ENCODE data around the gene HOXA13.

The HOXA13 gene

DNA sequence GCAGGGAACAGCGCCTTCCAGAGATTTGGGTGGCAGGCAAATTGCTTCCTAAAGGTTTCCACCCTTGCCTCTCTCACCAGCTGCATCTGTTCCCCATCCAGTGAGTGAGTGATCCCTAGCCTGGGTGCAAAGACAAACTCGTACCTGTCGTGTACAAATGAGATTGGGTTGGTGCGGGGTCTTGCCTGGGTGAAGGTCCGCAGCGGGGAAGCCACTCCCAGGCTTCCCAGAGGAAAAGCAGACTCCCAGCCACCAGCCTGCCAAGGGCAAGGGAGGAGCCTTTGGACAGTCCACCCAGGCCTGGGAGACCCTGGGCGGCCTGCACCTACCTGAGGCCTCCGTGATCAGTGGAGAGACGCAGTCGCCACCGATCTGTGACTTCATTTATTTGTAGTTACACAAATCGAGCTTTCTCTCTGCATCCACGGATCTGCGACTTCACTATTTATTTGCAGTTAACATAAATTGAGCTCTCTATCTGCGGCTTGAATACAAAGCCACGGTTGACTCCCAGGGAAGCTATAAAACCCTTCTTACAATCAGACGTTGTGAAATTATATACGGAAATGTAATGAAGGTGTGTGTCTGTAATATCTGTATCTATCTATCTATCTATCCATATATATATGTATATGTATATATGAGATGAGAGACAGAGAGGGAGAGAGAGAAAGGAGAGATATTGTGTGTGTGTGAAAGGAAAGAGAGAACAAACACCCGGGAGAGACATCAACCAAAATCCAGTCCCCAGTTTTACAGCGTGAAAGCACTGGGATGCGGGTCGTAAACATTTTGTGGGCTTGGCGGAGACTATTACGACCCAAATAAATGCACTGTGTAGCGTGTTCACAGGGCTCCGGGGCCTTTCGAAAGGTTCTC is 40.4 kb downstream of the HOXA13 start:
- DNase-seq (ENCODE audit: low read depth in 1 of 2, low spot score in 1 of 2), result no peak

DNA sequence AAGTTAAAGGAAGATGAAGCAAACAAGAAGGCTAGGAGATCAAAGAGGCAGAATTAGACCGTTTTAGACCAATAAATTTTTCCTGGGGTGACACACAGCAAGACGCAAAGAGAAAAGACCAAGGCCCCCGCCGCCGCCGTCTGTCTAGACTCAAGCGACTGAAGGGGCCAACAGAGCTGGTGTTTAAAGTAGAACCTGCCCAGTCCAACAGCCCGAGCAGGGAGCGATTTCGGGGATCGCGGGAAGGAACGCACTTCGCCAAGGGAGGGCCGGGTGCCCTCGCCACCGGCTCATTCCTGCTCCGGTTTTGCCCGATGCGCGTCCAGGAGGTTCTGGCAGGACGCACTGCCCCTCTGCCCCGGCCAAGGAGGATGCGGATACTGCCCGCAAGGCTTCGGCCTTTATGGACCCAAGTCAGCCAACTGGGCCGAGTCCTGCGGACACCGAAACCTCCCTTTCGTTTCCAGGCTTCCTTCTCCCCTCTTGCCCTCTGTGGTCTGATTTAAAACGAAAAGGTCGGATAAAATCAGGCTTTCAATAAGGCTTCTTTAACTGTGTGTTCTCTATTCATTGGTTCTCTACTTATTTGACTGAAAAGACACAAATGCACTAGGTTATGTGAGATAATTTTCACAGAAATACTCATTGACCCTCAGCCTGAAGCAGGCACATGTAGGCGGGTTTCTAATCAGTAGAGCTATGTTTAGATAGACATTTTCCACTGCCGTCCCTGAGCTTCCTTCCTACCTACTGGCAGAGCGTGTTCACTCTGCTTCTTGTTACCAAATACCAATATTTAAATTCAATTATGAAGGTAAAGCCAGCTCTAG is 41.2 kb downstream of the HOXA13 start:
- no peak for DNase-seq (ENCODE audit: low read depth in 1 of 2, low spot score in 1 of 2)

DNA sequence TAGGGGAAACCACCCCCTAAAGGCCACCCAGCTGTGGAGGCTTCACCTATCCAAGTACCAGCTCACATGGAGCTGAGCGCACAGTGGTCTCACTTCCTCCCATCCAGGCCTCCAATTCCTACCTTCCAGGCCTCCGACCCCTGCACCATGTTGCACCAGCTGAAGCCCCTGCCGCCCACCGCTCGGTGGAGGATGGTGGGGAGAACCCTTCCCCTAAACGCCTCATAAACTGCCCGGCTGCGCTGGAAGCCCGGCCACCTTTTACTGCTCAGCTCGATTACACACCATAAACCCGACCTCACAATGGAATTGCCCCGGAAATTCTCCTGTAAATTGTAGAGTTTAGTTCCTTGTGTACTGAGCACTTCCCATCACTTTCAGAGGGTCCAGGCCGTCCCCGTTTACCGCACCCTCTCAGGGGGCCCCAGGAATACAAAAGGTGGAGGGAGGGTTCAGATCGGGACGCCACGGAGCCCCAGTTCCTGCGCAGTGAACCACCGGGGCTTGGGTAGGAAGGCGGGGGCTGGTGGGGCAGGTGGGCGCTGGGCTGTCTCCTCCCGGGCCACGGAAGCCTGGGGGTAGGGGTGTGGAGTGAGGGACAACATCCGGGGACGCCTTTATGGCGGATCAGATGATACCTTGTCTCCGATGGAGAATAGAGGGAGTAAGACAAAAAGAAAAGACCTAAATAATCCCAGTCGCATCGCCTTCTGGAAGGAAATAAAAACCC is 42.0 kb downstream of the HOXA13 start:
- DNase-seq (ENCODE audit: low read depth in 1 of 2, low spot score in 1 of 2), result no peak

DNA sequence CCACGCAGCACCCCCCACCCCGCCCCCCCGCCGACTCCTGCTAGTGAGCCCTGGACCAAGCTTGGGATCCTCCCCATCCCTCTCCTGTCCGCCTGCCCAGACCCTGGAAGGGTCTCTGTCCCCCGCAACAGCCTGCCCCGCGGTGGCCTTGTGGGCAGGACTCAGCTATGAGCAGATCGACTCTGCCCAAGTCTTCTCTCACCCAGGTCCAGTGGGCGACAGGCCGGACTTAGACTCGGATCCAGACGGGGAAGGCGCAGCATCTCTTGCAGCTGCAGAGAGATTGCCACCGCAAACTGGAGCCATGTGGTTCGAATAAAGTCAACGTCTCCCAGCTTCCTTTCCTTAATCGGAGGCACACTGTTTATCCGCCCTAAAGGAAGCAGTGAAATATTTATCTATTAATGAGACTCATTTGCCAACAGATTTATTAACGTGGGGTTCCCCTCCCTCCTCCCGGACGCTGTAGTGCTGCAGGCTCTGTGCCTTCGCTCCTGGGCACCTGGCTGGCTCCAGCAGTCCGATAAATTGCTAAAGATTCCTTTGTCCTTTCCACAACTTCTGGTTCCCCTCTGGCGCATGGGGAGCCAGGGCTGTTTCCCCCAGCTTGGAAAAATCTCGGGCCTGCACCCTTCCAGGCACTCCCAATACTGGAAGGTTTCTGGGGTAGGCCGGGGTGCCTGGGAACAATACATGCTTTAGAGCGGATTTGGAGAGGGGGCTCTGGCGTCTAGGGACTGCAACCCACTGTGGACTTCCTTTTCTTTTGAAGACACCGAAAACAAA is 42.8 kb downstream of the HOXA13 start:
- DNase-seq (ENCODE audit: low read depth in 1 of 2, low spot score in 1 of 2), result no peak

DNA sequence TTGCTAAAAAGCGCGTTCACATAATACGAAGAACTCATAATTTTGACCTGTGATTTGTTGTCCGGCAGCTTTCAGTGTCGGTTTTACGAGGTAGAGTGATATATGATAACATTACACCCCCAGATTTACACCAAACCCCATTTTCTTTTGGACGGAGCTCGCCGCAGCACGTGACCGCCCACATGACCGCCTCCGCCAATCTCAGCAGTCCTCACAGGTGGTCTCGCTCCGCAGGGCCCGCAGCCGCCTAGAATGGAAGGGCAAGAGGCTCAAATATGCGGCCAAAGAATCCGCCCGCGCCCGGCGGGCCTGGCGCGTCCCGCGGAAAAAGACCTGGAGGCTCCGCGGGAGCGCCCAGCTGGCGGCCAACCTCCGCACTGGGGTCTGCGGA is 43.4 kb downstream of the HOXA13 start, which contains the start of gene HOXA7:
HOXA7 (minus strand) TSS at position 168 of the 391 bp plus-strand sequence; CDS start at position 38, 130 bp downstream.
- no peak for DNase-seq (ENCODE audit: low read depth in 1 of 2, low spot score in 1 of 2)

DNA sequence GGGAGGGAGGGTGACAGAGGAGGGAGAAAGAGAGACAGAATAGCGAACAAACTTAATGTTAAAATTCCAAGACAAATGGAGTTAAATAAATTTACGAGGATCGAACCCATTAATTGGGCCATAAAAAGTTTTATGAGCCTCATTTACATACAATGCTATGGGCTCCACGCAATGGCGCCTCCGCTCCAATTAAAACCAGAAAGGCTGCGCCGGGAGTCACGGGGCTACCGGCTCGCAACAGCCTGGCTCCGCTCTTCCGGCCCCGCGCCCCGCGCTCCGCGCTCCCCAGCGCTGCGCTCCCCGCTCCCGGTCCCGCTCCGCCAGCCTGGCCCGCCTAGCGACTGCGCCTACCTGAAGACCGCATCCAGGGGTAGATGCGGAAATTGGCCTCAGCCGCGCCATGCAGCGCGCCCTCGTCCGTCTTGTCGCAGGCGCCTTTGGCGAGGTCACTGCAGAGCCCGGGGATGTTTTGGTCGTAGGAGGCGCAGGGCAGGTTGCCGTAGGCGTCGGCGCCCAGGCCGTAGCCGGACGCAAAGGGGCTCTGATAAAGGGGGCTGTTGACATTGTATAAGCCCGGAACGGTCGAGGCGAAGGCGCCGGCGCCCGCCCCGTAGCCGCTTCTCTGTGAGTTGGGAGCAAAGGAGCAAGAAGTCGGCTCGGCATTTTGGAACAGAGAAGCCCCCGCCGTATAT is 43.9 kb downstream of the HOXA13 start:
- DNase-seq (ENCODE audit: low read depth in 1 of 2, low spot score in 1 of 2), result no peak

DNA sequence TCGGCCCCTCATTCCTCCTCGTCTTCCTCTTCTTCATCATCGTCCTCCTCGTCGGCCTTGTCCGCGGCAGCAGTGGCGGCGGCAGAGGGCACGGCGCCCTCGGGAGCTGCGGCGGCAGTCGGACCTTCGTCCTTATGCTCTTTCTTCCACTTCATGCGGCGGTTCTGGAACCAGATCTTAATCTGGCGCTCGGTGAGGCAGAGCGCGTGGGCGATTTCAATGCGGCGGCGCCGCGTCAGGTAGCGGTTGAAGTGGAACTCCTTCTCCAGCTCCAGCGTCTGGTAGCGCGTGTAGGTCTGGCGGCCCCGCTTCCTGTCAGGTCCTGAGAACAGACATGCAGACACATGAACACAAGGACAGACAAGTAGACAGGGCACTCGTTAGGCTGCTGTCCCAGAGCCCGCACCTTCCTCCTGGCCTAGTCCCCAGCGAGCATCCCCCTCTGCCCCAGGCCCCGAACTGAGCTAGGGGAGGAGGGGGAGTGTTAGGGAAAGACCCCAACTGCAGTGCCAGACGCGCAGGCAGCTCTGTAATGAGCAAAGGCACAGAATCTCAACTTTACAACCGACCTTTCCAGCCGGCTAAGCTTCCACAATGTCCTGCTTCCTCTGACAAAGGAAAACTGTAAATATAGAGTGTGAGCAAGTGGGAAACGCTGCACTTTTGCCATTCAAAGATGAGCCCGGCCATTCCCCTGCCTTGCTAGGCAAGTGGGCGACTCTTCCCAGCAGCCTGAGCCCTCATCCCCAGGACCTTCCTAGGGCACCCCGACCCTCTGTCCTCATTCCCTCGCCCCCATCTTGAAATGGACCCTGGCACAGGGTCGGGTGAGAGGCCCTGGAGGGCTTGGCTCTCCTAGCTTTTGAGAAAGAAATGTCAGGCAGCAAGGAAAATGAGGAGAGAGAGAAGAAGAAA is 44.7 kb downstream of the HOXA13 start:
- DNase-seq (ENCODE audit: low read depth in 1 of 2, low spot score in 1 of 2), result no peak

DNA sequence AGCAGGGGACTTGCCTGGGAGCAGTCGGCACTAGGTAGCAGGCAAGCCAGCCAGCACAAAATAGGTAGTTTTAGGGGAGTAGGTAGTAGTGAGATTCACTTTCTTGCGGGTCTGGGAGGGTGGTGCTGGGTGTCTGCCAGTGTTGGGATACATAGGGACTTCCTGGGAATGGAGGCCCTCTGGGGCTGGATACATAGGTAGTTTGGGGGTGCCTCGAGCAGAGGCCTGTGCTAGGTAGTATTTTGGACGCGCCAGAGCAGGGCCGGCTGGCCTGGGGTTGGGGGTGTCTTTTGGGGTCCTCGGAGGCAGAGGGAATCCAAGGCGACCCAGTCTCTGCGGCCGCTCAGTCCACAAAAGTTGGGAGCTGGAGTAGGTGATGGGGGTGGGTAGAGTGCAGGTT is 45.5 kb downstream of the HOXA13 start:
- DNase-seq (ENCODE audit: low read depth in 1 of 2, low spot score in 1 of 2), result no peak

DNA sequence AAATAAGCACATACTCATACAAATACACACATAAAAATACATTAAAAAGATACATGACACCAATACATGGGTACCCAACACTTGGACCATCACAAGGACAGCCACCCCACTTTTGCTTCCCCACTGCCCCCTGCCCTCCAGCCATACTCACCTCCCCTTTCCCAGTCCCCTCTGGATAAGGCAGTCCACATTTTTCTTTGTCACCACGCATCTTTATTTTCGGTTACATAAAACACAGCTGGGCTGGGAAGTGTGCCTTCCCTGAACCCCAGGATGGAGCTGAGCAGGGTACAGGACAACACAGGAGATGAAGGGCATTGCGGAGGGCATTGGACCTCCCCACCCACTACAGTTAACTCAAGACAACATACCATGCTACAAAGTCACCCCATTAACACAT is 46.4 kb downstream of the HOXA13 start:
- no peak for DNase-seq (ENCODE audit: low read depth in 1 of 2, low spot score in 1 of 2)

DNA sequence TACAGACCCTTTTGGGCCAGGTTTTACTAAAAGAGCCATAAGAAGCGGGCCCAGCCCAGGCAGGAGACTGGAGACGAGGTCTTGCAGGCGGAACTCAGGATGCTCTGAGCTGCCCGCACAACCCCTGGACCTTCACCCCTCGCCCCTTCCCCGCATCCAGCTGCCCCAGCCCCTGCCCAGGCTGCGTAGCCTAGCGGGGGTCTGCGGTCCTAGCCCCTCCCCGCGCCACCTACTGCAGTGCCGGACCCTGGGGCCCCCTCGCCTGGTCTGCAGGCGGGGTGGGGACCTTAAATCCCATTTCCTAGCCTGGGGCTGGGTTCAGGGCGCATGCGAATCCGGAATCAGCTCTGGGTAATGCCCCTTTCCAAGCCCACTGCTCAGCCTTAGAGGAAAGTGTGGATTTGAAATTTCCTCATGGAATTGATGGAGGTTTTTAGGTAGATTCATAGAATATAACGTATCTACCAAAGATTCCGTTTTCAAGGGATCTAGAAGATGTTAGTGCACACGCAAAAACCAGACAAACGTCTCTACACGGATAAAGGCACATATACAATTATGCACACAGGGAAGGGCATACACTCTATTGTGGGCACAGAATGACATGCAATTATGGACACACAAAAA is 47.0 kb downstream of the HOXA13 start:
- no peak for DNase-seq (ENCODE audit: low read depth in 1 of 2, low spot score in 1 of 2)

DNA sequence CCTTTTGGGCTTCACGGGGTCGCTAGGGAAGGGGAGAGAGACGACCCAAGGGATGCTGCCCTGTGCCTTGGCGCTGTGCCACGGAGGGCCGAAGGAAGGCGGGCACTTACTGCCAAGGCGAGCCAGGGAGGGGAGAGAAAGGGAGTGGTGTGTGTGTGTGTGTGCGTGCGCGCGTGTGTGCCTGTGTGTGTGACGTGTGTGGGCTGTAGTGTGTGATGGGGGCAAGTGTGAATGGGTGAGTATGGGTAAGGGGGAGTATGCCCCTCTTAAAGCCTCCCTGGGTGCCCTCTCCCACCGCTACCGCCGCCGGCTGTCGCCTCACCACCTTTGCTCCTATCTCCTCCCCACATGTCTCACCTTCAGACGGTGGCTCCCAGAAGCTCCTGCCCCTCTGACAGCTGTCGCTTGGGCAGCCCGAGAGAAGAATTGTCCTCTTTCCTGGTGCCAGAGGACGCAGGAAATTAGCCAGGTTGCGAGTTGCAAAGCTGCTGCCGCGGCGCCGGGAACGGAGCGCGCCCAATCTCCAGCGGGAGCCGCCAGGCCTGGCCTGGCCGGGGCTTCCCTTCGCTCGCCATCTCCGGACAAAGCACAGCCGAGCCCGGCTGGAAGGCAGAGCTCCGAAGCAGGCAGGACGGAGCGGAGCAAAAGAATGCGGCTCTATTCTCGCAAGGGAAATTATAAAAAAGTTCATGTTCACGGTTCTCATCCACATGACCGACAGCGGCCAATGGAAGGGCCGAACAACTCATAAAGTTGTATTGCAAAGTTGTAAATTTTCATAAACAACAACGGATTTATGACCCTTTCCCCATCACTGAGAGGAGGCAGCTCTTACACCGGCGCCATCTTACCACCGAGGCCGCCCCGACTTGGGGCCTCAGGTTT is 47.7 kb downstream of the HOXA13 start, which contains the start of gene HOXA3:
HOXA3 (minus strand) TSS at position 653 of the 885 bp plus-strand sequence. CDS start 41,943 bp downstream, outside the sequence.
- no peak for DNase-seq (ENCODE audit: low read depth in 1 of 2, low spot score in 1 of 2)

DNA sequence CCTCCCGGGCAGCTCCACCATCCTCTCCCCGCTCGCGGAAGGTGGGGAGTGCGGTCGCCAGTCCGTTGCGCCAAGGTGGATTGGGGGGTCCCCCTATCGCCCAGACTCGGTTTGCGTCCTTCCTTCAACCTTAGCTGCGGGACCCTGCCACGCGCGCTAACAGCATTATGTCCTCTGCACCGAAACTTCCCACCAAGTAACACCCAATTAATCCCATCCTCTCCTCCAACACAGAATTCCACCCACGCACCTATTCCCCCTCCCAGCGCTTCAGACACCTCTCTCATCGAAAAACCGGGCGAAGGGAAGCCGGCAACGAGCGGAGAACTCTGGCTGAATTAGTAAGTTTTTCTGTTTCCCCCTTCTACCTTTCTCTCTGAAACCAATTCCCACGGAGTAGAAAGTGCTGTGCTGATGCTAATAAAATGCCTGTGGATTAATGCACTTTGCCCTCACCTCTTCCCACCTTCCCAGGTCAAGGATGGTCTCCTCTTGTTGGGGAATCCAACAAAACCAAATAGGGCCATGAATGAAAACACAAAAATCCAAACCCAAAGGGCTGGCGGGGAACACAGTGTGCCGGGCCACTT is 48.5 kb downstream of the HOXA13 start:
- DNase-seq (ENCODE audit: low read depth in 1 of 2, low spot score in 1 of 2), result no peak

DNA sequence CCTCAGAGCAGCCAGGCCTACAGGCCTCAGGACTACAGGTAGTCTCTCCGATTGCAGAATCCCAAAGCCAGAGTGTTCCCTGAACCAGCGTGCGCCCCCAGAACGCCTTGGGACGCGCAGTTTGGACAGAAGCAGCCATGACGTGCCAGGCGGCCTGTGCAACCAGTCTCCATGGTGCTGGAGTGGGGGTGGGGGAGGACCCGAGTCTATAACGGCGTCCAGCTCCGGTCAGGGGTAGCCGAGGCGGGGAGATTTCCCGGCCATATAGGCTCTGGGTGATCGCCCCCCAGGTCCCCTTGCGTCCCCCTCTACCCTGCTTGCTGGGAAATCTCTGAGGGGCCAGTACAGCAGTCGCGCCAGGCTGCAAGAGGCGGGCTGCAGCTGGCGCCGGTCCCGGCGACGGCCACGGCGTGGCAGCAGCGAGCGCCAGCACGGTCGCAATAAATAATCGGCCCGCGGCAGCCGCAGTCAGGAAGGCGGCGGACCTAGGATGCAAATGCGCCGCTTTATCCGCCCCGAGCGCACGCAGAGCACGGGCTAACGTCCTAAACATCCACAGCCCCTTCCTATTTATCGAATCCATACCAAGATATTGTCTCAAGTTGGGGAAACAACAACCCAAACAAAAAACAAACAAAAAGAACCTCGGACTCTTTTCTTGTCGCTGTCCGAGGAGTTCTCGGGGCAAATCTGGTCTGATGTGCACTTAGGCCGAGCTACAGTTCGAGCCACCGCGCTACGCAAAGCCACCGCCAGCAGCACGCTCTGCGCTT is 49.1 kb downstream of the HOXA13 start:
- no peak for DNase-seq (ENCODE audit: low read depth in 1 of 2, low spot score in 1 of 2)

DNA sequence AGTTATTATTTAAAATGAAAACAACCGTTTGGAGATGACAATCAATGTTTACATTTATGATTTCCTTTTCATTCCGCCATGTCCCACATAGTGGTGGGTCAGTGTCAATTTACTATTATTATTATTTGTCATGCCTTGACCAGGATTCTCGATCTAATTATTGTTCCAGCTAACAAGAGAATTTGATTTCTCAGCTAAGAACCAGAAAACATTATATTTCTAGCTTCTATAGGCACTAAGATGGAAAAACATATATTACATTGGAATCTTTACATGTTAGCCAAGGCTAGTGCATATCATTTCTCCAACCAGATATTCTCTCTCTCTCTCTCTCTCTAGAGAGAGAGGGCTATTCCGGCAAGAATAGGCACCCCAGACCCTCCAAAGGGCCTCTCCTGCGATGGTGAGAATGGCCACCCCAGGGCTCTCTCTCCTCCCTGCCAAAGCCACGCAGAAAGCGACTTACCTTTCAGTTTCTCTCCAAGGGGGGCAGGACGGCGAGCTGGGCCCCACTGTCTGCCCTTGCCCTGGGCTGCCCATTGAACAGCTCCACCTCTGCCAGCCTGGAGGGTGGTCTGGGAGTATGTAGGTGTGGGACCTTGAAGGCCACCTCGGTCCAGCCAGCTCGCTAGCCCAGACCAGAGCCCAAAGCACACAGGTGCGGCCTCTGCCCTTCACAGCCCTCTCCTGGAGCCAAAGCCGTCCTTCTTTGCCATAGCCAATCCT is 49.9 kb downstream of the HOXA13 start:
- DNase-seq (ENCODE audit: low read depth in 1 of 2, low spot score in 1 of 2), result no peak

DNA sequence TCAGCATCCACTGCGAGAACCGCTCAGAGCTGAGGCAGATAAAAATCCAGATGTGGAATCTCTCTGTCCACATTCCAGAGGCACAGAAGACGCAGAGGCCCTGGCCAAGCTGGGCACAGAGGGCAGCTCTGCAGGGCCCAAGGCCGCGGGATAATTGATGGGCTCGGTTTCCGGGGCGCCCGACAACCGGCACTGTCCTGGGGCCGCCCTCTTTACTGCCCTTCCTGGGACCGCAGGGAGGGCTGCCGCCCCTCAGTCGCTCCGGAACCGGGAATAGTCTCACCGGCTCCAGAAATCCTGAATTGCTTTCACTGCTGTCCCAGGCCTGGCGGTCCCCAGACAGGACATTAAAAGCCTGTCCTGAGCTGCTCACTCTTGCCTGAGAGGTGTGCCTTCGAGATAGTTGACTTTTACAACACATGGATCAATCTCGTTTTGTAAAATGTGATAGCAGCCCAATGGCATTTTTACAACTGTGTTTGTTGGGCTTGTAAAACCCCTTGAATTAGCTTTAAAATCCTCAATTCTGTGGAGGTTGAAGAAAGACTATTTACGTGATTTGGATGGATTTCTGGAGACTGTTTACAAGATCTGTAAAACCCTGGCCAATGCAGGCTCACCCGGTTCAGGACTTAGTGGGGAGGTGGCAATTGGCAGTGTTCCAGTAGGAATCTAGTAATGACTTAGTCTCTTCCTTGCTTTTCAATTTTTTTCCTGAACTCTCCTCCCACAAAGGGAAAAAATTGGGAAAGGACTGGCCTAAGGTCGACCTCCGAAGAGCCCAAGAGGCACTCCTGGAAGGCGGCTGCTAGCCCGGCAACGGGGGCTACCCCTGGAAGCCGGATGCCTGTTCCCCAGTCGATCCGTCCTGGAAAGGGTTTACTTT is 50.9 kb downstream of the HOXA13 start:
- no peak for DNase-seq (ENCODE audit: low read depth in 1 of 2, low spot score in 1 of 2)
